HCEC 1CT (cell line): Measurements from ENCODE around the gene TFF3.

Experiments used
- DNase-seq: peaks from one replicate; pipeline ENCODE4 v3.0.0-alpha.2; 2017

The TFF3 gene

GRCh38 chr21:42315296-42315891 lies at the start of gene TFF3:
Gene TFF3 (minus strand): TSS chr21:42315409. CDS start chr21:42315374, 35 bp downstream.
- no peak for DNase-seq

GRCh38 chr21:42364304-42364865 lies 49.2 kb upstream of the TFF3 start:
- no peak for DNase-seq

GRCh38 chr21:42363312-42363711 lies 48.1 kb upstream of the TFF3 start:
- DNase-seq, result no peak

- DNase-seq, result no peak
Measured at GRCh38 chr21:42362700-42363099, 47.5 kb upstream of the TFF3 start.

GRCh38 chr21:42362198-42362597 lies 47.0 kb upstream of the TFF3 start:
- DNase-seq, result no peak

GRCh38 chr21:42361286-42361685 lies 46.1 kb upstream of the TFF3 start:
- no peak for DNase-seq

GRCh38 chr21:42360317-42360716 lies 45.1 kb upstream of the TFF3 start:
- DNase-seq, result no peak

GRCh38 chr21:42358937-42359336 lies 43.7 kb upstream of the TFF3 start:
- DNase-seq, result no peak

GRCh38 chr21:42358261-42358660 lies 43.1 kb upstream of the TFF3 start:
- no peak for DNase-seq

- no peak for DNase-seq
Measured at GRCh38 chr21:42357307-42357706, 42.1 kb upstream of the TFF3 start.

GRCh38 chr21:42356650-42357049 lies 41.4 kb upstream of the TFF3 start:
- no peak for DNase-seq

GRCh38 chr21:42356046-42356445 lies 40.8 kb upstream of the TFF3 start:
- DNase-seq, result no peak

GRCh38 chr21:42353623-42354022 lies 38.4 kb upstream of the TFF3 start:
- no peak for DNase-seq

- no peak for DNase-seq
Measured at GRCh38 chr21:42352441-42353095, 37.4 kb upstream of the TFF3 start.

- no peak for DNase-seq
Measured at GRCh38 chr21:42351626-42352440, 36.6 kb upstream of the TFF3 start.

GRCh38 chr21:42350927-42351426 lies 35.8 kb upstream of the TFF3 start, which contains the start of gene TFF2:
Gene TFF2 (minus strand): TSS chr21:42350994. CDS start chr21:42350957, 37 bp downstream.
- DNase-seq, result no peak

GRCh38 chr21:42350318-42350910 lies 35.2 kb upstream of the TFF3 start:
- DNase-seq, result no peak

- no peak for DNase-seq
Measured at GRCh38 chr21:42349420-42350317, 34.5 kb upstream of the TFF3 start.

GRCh38 chr21:42348762-42349161 lies 33.6 kb upstream of the TFF3 start:
- no peak for DNase-seq

- no peak for DNase-seq
Measured at GRCh38 chr21:42347601-42348327, 32.6 kb upstream of the TFF3 start.
